ENCODE results near the gene SPATC1L.

SPATC1L gene

GRCh38 chr21:46214478-46215340 is 30.4 kb upstream of the SPATC1L start:
- no peak for FAIRE-seq
- TF ChIP-seq CTCF (IDR thresholded peaks at IDR 0.05; ENCODE audit: insufficient read depth, missing control alignments), result no peak

GRCh38 chr21:46213620-46214286 is 29.5 kb upstream of the SPATC1L start:
- no peak for DNase-seq (ENCODE audit: insufficient read length, low spot score)
- TF ChIP-seq CTCF (IDR thresholded peaks at IDR 0.05; ENCODE audit: insufficient read depth, missing control alignments), result no peak
- FAIRE-seq, result no peak

More at GRCh38 chr21:46214478-46215340, 30.4 kb upstream of the SPATC1L start:
- no peak for DNase-seq (ENCODE audit: insufficient read length, low spot score)

GRCh38 chr21:46212721-46213484 is 28.6 kb upstream of the SPATC1L start:
- TF ChIP-seq CTCF (IDR thresholded peaks at IDR 0.05; ENCODE audit: insufficient read depth, missing control alignments), result no peak
- DNase-seq (ENCODE audit: insufficient read length, low spot score) (no peak), FAIRE-seq (no peak)

GRCh38 chr21:46211786-46212720 is 27.8 kb upstream of the SPATC1L start:
- DNase-seq (ENCODE audit: insufficient read length, low spot score) (no peak), FAIRE-seq (no peak)
- TF ChIP-seq CTCF (IDR thresholded peaks at IDR 0.05; ENCODE audit: insufficient read depth, missing control alignments), result no peak

- DNase-seq (ENCODE audit: insufficient read length, low spot score) (no peak), FAIRE-seq (no peak)
- no peak for TF ChIP-seq CTCF (IDR thresholded peaks at IDR 0.05; ENCODE audit: insufficient read depth, missing control alignments)
These were observed 27.1 kb upstream of the SPATC1L start for GRCh38 chr21:46211376-46211775.

GRCh38 chr21:46210378-46211136 is 26.3 kb upstream of the SPATC1L start:
- DNase-seq (ENCODE audit: insufficient read length, low spot score), result no peak
- no peak for FAIRE-seq
- no peak for TF ChIP-seq CTCF (IDR thresholded peaks at IDR 0.05; ENCODE audit: insufficient read depth, missing control alignments)

All from D721Med (cell line).